ENCODE data around the gene INHBA.
A peak's percentile ranks its signal among the peaks of the same experiment; 100 is the strongest.

Gene INHBA

DNA sequence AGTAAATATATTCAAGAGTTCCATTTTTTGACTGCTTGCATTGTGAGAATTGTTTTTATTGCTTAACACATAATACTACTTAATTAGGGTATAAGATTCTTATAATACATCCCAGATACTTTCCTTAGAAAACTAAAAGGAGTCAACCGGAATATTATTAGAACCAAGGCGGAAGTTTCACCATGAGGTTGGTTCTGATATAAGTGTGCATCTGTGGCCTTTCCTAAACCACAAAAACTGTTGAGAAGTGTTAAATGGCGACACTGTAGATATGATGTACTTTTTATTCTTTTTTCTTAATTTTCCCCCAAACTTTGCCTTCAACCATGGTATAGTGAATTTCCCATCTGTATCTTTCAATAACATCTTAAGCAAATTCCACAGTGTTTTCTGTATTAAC lies 32.3 kb upstream of the INHBA start:
- Histone ChIP-seq H3F3A (ENCODE audit: low read depth) (no peaks in the 10 kb centered on the region), H3K79me2 (ENCODE audit: insufficient read depth, low read length) (no peaks in the 10 kb centered on the region), H4K20me1 (ENCODE audit: insufficient read depth, low read length, poor library complexity, severe bottlenecking) (no peaks in the 10 kb centered on the region), H3K27me3 (ENCODE audit: insufficient read depth, low read length, poor library complexity, severe bottlenecking) (no peaks in the 10 kb centered on the region), H3K9ac (ENCODE audit: low read depth, low read length, poor library complexity, severe bottlenecking) (no peak overlapping the region), H3K9me3 (ENCODE audit: insufficient read depth, low read depth, low read length) (no peaks in the 10 kb centered on the region), H2AFZ (ENCODE audit: low read length) (no peak overlapping the region), H3K4me3 (ENCODE audit: low read length, poor library complexity, severe bottlenecking) (no peak overlapping the region), H3K9me2 (replicated peaks; ENCODE audit: low read depth, low read length) (no peaks in the 10 kb centered on the region), H3K4me2 (ENCODE audit: low read depth, low read length, poor library complexity, severe bottlenecking) (no peak overlapping the region), H3K36me3 (ENCODE audit: insufficient read depth, low read length) (no peaks in the 10 kb centered on the region), H3K4me1 (ENCODE audit: insufficient read depth, low read length, poor library complexity, severe bottlenecking) (no peaks in the 10 kb centered on the region)
- TF ChIP-seq EZH2phosphoT487 (IDR thresholded peaks at IDR 0.05; ENCODE audit: borderline replicate concordance): no peak
- TF ChIP-seq, protein P1, sequence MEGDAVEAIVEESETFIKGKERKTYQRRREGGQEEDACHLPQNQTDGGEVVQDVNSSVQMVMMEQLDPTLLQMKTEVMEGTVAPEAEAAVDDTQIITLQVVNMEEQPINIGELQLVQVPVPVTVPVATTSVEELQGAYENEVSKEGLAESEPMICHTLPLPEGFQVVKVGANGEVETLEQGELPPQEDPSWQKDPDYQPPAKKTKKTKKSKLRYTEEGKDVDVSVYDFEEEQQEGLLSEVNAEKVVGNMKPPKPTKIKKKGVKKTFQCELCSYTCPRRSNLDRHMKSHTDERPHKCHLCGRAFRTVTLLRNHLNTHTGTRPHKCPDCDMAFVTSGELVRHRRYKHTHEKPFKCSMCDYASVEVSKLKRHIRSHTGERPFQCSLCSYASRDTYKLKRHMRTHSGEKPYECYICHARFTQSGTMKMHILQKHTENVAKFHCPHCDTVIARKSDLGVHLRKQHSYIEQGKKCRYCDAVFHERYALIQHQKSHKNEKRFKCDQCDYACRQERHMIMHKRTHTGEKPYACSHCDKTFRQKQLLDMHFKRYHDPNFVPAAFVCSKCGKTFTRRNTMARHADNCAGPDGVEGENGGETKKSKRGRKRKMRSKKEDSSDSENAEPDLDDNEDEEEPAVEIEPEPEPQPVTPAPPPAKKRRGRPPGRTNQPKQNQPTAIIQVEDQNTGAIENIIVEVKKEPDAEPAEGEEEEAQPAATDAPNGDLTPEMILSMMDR (conservative IDR thresholded peaks at IDR 0.05; ENCODE audit: low read length): no peak

DNA sequence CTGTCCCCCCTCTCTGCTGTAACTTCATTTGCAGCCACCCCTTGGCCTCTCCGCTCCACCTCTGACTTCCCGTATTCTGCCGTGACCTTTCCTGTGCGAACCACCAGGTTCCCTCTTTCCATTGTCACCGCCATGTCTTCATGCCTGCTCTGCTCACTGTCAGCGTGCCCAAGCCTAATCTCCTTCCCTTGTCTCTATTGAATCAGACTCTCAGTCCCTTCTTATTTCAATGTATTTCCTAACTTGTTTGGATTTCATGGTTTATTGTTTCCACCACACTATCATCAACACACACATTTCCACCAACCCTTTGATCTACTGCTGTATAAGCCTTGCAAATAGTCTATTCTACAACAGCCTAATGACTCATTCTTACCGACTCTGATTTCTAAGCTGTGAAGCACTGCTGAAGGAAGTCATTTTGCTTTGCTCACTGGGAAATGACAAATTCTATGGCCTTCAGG lies 30.0 kb upstream of the INHBA start:
- H3K9ac ChIP-seq (ENCODE audit: low read depth, low read length, poor library complexity, severe bottlenecking): no peak overlapping the region
- no peaks in the 10 kb centered on the region for H3F3A ChIP-seq (ENCODE audit: low read depth)
- H3K9me3 ChIP-seq (ENCODE audit: insufficient read depth, low read depth, low read length): no peaks in the 10 kb centered on the region
- H4K20me1 ChIP-seq (ENCODE audit: insufficient read depth, low read length, poor library complexity, severe bottlenecking): no peaks in the 10 kb centered on the region
- H3K4me3 ChIP-seq (ENCODE audit: low read length, poor library complexity, severe bottlenecking): no peak overlapping the region
- no peaks in the 10 kb centered on the region for H3K36me3 ChIP-seq (ENCODE audit: insufficient read depth, low read length)
- no peak overlapping the region for H3K4me2 ChIP-seq (ENCODE audit: low read depth, low read length, poor library complexity, severe bottlenecking)
- no peak overlapping the region for H2AFZ ChIP-seq (ENCODE audit: low read length)
- H3K4me1 ChIP-seq (ENCODE audit: insufficient read depth, low read length, poor library complexity, severe bottlenecking): no peaks in the 10 kb centered on the region
- no peaks in the 10 kb centered on the region for H3K27me3 ChIP-seq (ENCODE audit: insufficient read depth, low read length, poor library complexity, severe bottlenecking)
- no peaks in the 10 kb centered on the region for H3K79me2 ChIP-seq (ENCODE audit: insufficient read depth, low read length)
- H3K9me2 ChIP-seq (replicated peaks; ENCODE audit: low read depth, low read length): no peaks in the 10 kb centered on the region
- TF ChIP-seq, protein P1 (conservative IDR thresholded peaks at IDR 0.05; ENCODE audit: low read length): no peak
- TF ChIP-seq EZH2phosphoT487 (IDR thresholded peaks at IDR 0.05; ENCODE audit: borderline replicate concordance): no peak

DNA sequence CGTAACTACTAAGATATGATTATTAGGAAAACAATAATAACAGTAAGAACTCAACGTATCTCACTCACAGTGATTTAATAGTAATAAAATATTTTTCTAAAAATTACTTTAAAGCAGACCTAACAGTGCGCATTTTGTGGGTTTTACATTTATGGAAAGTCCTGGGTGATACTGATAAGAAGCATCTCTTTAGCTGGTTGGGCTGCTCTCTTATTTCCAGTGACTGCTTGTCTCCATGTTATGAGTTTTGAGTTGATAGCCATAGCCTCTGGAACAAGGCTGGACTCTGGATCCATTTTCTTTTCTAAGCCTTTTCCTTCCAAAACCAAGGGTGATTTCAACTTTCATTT lies 29.5 kb upstream of the INHBA start:
- Histone ChIP-seq H3K27me3 (ENCODE audit: insufficient read depth, low read length, poor library complexity, severe bottlenecking) (no peaks in the 10 kb centered on the region), H4K20me1 (ENCODE audit: insufficient read depth, low read length, poor library complexity, severe bottlenecking) (no peaks in the 10 kb centered on the region), H3F3A (ENCODE audit: low read depth) (no peaks in the 10 kb centered on the region), H3K4me3 (ENCODE audit: low read length, poor library complexity, severe bottlenecking) (no peak overlapping the region), H3K9me3 (ENCODE audit: insufficient read depth, low read depth, low read length) (no peaks in the 10 kb centered on the region), H3K36me3 (ENCODE audit: insufficient read depth, low read length) (no peaks in the 10 kb centered on the region), H3K4me1 (ENCODE audit: insufficient read depth, low read length, poor library complexity, severe bottlenecking) (no peaks in the 10 kb centered on the region), H3K9me2 (replicated peaks; ENCODE audit: low read depth, low read length) (no peaks in the 10 kb centered on the region), H3K9ac (ENCODE audit: low read depth, low read length, poor library complexity, severe bottlenecking) (no peak overlapping the region), H3K79me2 (ENCODE audit: insufficient read depth, low read length) (no peaks in the 10 kb centered on the region), H3K4me2 (ENCODE audit: low read depth, low read length, poor library complexity, severe bottlenecking) (no peak overlapping the region), H2AFZ (ENCODE audit: low read length) (no peak overlapping the region)
- TF ChIP-seq, protein P1 (conservative IDR thresholded peaks at IDR 0.05; ENCODE audit: low read length): peak; percentile 4; the same call in 1 of the 2 replicates
- no peak for TF ChIP-seq EZH2phosphoT487 (IDR thresholded peaks at IDR 0.05; ENCODE audit: borderline replicate concordance)

Measured in Loucy (cell line).